ENCODE results near the gene MYCBP2.

DNA sequence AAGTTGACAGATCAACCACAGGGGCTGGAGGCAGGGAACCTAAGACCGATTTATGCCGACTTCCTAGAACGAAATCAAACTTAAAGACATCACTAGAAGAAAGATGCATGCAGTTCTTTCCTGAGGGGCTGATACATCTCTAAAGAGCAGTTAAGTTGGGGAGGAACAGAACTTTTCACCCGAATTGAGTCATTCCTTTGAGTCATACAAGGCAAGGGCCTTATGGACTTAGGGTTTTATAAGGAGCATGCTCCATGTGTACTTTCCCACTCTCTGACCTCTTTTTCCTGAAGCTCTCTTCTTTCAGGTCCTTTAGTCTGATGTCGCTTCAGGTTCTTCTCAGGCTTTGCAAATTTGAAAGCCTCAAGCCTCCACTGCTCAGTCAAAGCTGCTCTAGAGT is 292.0 kb downstream of the MYCBP2 start:
- TF ChIP-seq, protein P1, sequence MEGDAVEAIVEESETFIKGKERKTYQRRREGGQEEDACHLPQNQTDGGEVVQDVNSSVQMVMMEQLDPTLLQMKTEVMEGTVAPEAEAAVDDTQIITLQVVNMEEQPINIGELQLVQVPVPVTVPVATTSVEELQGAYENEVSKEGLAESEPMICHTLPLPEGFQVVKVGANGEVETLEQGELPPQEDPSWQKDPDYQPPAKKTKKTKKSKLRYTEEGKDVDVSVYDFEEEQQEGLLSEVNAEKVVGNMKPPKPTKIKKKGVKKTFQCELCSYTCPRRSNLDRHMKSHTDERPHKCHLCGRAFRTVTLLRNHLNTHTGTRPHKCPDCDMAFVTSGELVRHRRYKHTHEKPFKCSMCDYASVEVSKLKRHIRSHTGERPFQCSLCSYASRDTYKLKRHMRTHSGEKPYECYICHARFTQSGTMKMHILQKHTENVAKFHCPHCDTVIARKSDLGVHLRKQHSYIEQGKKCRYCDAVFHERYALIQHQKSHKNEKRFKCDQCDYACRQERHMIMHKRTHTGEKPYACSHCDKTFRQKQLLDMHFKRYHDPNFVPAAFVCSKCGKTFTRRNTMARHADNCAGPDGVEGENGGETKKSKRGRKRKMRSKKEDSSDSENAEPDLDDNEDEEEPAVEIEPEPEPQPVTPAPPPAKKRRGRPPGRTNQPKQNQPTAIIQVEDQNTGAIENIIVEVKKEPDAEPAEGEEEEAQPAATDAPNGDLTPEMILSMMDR (conservative IDR thresholded peaks at IDR 0.05 in 1 of 2, IDR thresholded peaks at IDR 0.05 in 1 of 2; ENCODE audit: extremely low read depth in 1 of 2, insufficient read depth in 1 of 2, low read depth in 1 of 2, low read length in 2 of 2) = no peak
- no peak for TF ChIP-seq EZH2 (IDR thresholded peaks at IDR 0.05; ENCODE audit: borderline replicate concordance, low read length)
